GM21786 (cell line): ENCODE data around the gene ASPG.

Experiments
- ATAC-seq: cut with Tn5 transposase; IDR thresholded peaks from one replicate; pipeline ENCODE4 v1.9.1; 2021; ENCODE audit not compliant: unreplicated experiment

ASPG gene

GRCh38 chr14:104093366-104094055 is 8.0 kb downstream of the ASPG start:
- ATAC-seq, result no peak

GRCh38 chr14:104094056-104094708 is 8.7 kb downstream of the ASPG start:
- no peak for ATAC-seq

GRCh38 chr14:104094709-104095425 is 9.4 kb downstream of the ASPG start:
- no peak for ATAC-seq

- no peak for ATAC-seq
Measured at GRCh38 chr14:104095426-104096310, 10.2 kb downstream of the ASPG start.

GRCh38 chr14:104096318-104096717 is 10.8 kb downstream of the ASPG start:
- ATAC-seq, result no peak

- no peak for ATAC-seq
Measured at GRCh38 chr14:104096751-104097700, 11.5 kb downstream of the ASPG start.

- no peak for ATAC-seq
Measured at GRCh38 chr14:104098272-104099095, 13.0 kb downstream of the ASPG start.

- ATAC-seq, result no peak
Measured at GRCh38 chr14:104099096-104100041, 13.9 kb downstream of the ASPG start.

- ATAC-seq, result no peak
Measured at GRCh38 chr14:104100171-104101085, 14.9 kb downstream of the ASPG start.

GRCh38 chr14:104101086-104101621 is 15.7 kb downstream of the ASPG start:
- ATAC-seq, result no peak

- ATAC-seq, result no peak
Measured at GRCh38 chr14:104101651-104102281, 16.3 kb downstream of the ASPG start.

- no peak for ATAC-seq
Measured at GRCh38 chr14:104102282-104102914, 16.9 kb downstream of the ASPG start.

GRCh38 chr14:104103061-104103445 is 17.6 kb downstream of the ASPG start:
- ATAC-seq, result no peak

- ATAC-seq, result no peak
Measured at GRCh38 chr14:104103446-104104075, 18.1 kb downstream of the ASPG start.
